GM12878 (cell line): ENCODE results near the gene EXOC4.

Source experiments
- EZH2 ChIP-seq: IDR thresholded peaks from 2 replicates; pipeline ENCODE4 v1.6.1; 2012; ENCODE audit warnings: low read depth, mild to moderate bottlenecking, control low read depth, inconsistent platforms, low read length, borderline replicate concordance; ENCODE audit not compliant: control insufficient read depth
- POLR2AphosphoS5 ChIP-seq: IDR thresholded peaks from 2 replicates; pipeline ENCODE4 v1.6.1; 2011; ENCODE audit warnings: mild to moderate bottlenecking, low read length, inconsistent platforms
- RAD21 ChIP-seq: IDR thresholded peaks from 2 replicates; pipeline ENCODE4 v1.6.1; 2011; ENCODE audit warnings: mild to moderate bottlenecking, low read depth, low read length, moderate library complexity; ENCODE audit not compliant: insufficient read depth
- TF ChIP-seq, protein P1 (sequence below): IDR thresholded peaks from 2 replicates; pipeline ENCODE4 v1.6.1; 2012; ENCODE audit warnings: low read depth, low read length, improper control_type of control experiment

GRCh38 chr7:133859871-133860450 is 607.1 kb downstream of the EXOC4 start:
- TF ChIP-seq, protein P1, sequence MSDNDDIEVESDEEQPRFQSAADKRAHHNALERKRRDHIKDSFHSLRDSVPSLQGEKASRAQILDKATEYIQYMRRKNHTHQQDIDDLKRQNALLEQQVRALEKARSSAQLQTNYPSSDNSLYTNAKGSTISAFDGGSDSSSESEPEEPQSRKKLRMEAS, result no peak
- TF ChIP-seq RAD21 (no peak), EZH2 (no peak), POLR2AphosphoS5 (no peak)
